HG02759 (cell line): ENCODE measurements around the gene TUNAR.

Experiments used
- ATAC-seq: cut with Tn5 transposase; IDR thresholded peaks from one replicate; pipeline ENCODE4 v1.9.1; 2021; ENCODE audit warnings: mild to moderate bottlenecking, moderate library complexity; ENCODE audit not compliant: unreplicated experiment

Gene TUNAR

DNA sequence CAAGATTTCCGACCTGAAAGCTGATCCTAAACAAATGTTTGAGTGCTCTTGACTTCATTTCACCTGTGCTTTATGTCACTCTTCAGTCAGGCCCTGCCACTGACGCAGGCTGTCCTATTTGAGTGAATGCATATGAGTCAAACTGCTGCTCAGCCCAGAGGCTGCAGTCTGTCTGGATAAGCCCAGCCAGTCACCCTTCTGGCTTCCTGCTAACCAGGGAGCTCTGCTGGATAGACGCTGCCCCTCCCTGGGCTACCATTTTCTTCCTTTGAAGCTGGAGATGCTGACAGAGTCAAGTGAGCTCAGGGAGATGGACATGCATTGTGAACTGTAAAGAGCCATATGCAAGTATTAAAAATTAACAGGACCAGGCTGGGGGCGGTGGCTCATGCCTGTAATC, 5.1 kb upstream of the TUNAR start:
- no peak for ATAC-seq

GRCh38 chr14:95872777-95873176, 3.9 kb upstream of the TUNAR start:
- ATAC-seq: no peak

DNA sequence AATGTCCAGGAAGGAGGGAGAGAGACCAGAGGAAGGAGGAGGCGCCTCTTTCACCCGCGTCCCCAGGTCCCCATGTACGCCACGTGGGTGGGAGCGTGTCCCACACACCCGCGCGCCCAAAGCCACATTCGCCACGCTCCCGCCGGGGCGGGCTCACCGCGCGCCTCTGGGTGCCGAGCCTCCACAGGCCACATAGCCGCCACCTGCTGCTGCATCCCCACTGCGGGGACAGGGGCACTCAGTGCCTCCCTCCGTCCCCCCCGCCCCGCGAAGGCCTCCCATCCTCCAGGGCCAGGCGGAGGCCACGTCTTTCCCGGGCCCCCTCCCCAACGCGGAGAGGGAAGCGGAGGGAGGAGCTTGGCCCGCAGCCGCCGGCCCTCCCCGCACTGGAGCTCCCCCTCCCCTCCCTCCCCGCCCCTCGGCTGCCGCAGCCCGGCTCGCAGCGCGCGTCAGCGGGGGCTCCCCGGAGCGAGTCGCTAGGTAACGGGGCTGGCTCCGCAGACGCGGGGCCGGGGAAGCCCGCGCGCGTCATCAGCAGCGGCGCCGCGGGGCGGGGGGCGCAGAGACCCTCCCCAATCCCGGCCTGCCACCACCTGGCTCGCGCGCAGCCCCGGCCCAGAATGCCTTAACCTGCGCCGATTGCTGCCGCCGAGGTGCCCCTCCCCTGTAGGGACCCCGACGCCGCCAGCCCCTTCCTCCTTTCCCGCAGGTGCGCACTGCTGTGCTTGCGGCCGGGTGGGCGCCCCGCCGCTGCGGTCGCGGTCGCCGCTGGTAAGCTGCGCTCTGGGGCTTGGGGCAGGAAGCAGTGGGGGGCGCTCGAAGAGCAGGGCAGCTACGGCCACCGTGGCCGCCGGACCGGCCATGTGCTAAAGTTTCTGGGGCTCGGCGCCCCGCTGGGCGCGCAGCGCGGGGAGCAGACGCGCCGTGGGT, 536 bp upstream of the TUNAR start:
- no peak for ATAC-seq

DNA sequence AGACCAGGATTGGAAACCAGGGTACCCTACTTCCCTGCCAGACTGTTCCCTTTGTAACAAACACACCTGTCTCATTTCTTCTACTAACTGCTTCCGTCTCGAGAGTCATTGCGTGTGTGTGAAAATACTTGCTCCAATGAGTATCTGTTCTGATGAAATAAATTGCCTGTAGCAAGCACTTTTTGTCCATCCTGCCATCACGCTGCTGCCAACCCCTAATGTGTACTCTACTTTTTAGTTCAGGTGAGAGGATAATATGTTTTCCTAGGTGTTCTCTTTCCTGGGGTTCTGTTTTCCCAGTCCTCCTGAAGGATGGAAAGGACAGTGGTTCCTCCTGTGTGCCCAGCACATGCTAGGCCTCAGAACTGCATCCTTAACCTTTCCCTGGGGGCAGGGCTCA, 1.0 kb downstream of the TUNAR start:
- ATAC-seq: no peak

DNA sequence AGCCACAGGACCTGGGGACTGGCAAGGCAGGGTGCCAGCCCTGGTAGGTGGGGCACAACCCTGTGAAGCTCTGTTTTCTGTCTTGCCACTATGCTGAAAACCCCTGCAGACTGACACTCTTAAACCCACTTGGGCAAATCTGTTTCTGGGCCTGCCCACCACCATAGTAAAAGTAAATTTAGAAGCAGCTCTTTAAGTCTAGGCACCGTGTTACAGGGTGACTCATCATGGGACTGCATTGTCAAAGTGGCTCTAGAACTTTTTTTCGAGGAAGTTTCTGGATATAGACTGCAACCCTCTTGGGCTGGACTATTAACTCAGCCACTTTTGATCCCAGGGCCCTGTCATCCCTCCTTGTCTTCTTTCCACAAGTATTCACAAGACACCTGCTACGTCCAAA, 7.7 kb downstream of the TUNAR start:
- no peak for ATAC-seq

- no peak for ATAC-seq
Observed at GRCh38 chr14:95885278-95885677, 8.6 kb downstream of the TUNAR start.

GRCh38 chr14:95885866-95886265, 9.2 kb downstream of the TUNAR start:
- ATAC-seq: no peak

- ATAC-seq: no peak
Observed at GRCh38 chr14:95886366-95887056, 9.9 kb downstream of the TUNAR start.

- no peak for ATAC-seq
Observed at GRCh38 chr14:95887351-95887750, 10.7 kb downstream of the TUNAR start.

DNA sequence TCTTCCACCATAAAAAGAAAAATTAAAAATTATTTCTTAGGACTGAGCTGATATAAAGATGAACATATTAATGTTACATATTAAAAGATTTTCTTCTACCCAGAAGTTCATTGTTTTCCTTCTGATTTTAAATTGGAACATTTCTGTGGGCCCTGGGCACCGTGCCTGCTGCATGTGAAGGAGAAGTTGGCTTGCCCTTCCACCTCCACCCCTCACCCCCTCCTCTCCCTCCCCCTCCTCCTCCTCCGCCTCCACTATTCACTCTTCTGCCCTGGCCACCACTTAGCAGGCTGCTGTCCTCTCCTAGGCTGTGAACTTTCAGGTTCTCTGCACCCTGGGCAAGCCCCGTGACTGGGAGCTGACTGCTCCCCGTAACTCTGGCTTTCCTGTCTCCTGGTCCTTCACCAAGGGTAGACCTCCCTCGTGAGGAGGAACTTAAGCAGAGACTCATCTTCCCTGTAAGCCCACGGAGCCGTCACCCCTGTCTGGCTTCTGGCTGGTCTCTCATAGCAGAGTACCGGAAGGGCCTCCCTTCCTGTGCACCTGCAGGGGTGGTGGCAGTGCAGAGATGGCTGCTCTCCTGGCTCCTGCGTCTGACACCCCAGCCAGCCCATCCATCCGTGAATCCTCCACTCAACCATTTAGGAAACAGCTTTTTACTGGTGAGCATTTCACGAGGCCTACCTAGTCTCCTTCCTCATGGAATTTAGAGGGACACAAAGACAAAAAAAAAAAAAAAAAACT, 12.8 kb downstream of the TUNAR start:
- peak; percentile 50 for ATAC-seq

- no peak for ATAC-seq
Observed at GRCh38 chr14:95891742-95892141, 15.1 kb downstream of the TUNAR start.

- no peak for ATAC-seq
Observed at GRCh38 chr14:95892142-95892541, 15.5 kb downstream of the TUNAR start.

GRCh38 chr14:95895720-95896119, 19.1 kb downstream of the TUNAR start:
- no peak for ATAC-seq

GRCh38 chr14:95896498-95897135, 20.0 kb downstream of the TUNAR start:
- no peak for ATAC-seq

GRCh38 chr14:95897280-95897679, 20.6 kb downstream of the TUNAR start:
- no peak for ATAC-seq

GRCh38 chr14:95901054-95901453, 24.4 kb downstream of the TUNAR start:
- no peak for ATAC-seq

- no peak for ATAC-seq
Observed at GRCh38 chr14:95902273-95902826, 25.7 kb downstream of the TUNAR start.

GRCh38 chr14:95903165-95903564, 26.5 kb downstream of the TUNAR start:
- no peak for ATAC-seq

GRCh38 chr14:95903616-95904107, 27.0 kb downstream of the TUNAR start:
- ATAC-seq: no peak

- no peak for ATAC-seq
Observed at GRCh38 chr14:95906591-95906990, 30.0 kb downstream of the TUNAR start.

- ATAC-seq: no peak
Observed at GRCh38 chr14:95910628-95911027, 34.0 kb downstream of the TUNAR start.
